SK-N-SH (cell line): Measurements from ENCODE around the gene MLLT3. TPM values are rescaled to one million over a fixed set of nuclear protein-coding genes. Genes with fewer than 3 reads are reported as not detected.

Experiments
- CTCF ChIA-PET: fragments of 300-600, 350-600 bp; formaldehyde crosslinking; extraction: SDS; loops from one replicate; lab custom pipeline; 2021; lab: Yijun Ruan, JAX
- POLR2A ChIA-PET: fragments of 350-600 bp; sonication (Branson Sonifier 250); formaldehyde crosslinking; extraction: SDS; loops from one replicate; lab custom pipeline; 2020; ENCODE audit warnings: antibody characterized with exemption, inconsistent platforms; lab: Yijun Ruan, JAX
- DNase-seq: peaks from one replicate; pipeline ENCODE4 v3.0.0; 2012
- H2AFZ ChIP-seq: fragments of 200-600 bp; sonication (generic); 2 replicates; pipeline ENCODE4 v1.8.1; 2016; ENCODE audit warnings: antibody characterized with exemption, mild to moderate bottlenecking, low read depth
- H3F3A ChIP-seq: fragments of 200-600 bp; sonication (generic); replicated peaks from 2 replicates; pipeline ENCODE3; 2016; ENCODE audit warnings: antibody characterized with exemption, mild to moderate bottlenecking; ENCODE audit not compliant: insufficient read depth
- H3K27ac ChIP-seq, 2 experiments: fragments of 200-500 bp in 1 of 2; fragments of 200-600 bp in 1 of 2; sonication (Bioruptor generic) in 1 of 2; sonication (generic), shearing (Covaris generic) in 1 of 2; 2 replicates each; pipeline versions ENCODE4 v1.5.1 to v1.6.1; 2014 to 2016; ENCODE audit warnings: low read depth in 2 of 2, inconsistent platforms in 1 of 2, low read length in 1 of 2, mild to moderate bottlenecking in 1 of 2, mixed read lengths in 1 of 2
- H3K27me3 ChIP-seq: fragments of 200-600 bp; sonication (generic), shearing (Covaris generic); 2 replicates; pipeline ENCODE4 v1.6.1; 2016; ENCODE audit warnings: mixed run types; ENCODE audit not compliant: insufficient read depth
- H3K36me3 ChIP-seq, 2 experiments: fragments of 200-500 bp in 1 of 2; fragments of 200-600 bp in 1 of 2; sonication (Bioruptor generic) in 1 of 2; sonication (generic) in 1 of 2; replicated peaks in 1 of 2; 2 replicates each; pipeline versions ENCODE3 to v1.5.1; 2014 to 2016; ENCODE audit warnings: low read length in 1 of 2, mild to moderate bottlenecking in 1 of 2; ENCODE audit not compliant: insufficient read depth in 2 of 2, control insufficient read depth in 1 of 2
- H3K4me1 ChIP-seq, 2 experiments: fragments of 200-500 bp in 1 of 2; fragments of 200-600 bp in 1 of 2; sonication (Bioruptor generic) in 1 of 2; sonication (generic), shearing (Covaris generic) in 1 of 2; 2 replicates each; pipeline versions ENCODE4 v1.5.1 to v1.6.1; 2014 to 2016; ENCODE audit warnings: low read depth in 1 of 2, low read length in 1 of 2, mixed run types in 1 of 2; ENCODE audit not compliant: insufficient read depth in 2 of 2, control insufficient read depth in 1 of 2
- H3K4me2 ChIP-seq: fragments of 200-600 bp; sonication (generic), shearing (Covaris generic); 2 replicates; pipeline ENCODE4 v1.6.1; 2017; ENCODE audit warnings: mixed run types
- H3K4me3 ChIP-seq, 2 experiments: fragments of 200-500 bp in 1 of 2; fragments of 200-600 bp in 1 of 2; sonication (Bioruptor generic) in 1 of 2; sonication (generic), shearing (Covaris generic) in 1 of 2; 2 replicates each; pipeline versions ENCODE4 v1.5.1 to v1.8.1; 2014 to 2016; ENCODE audit warnings: low read depth in 2 of 2, inconsistent platforms in 1 of 2, low read length in 1 of 2, mild to moderate bottlenecking in 1 of 2, mixed read lengths in 1 of 2, moderate library complexity in 1 of 2
- H3K79me2 ChIP-seq: fragments of 200-600 bp; sonication (generic); 2 replicates; pipeline ENCODE4 v1.8.1; 2017; ENCODE audit warnings: mild to moderate bottlenecking; ENCODE audit not compliant: insufficient read depth
- H3K9ac ChIP-seq: fragments of 200-600 bp; sonication (generic); 2 replicates; pipeline ENCODE4 v1.6.1; 2017; ENCODE audit warnings: mixed run types
- H3K9me2 ChIP-seq: fragments of 200-600 bp; sonication (generic); 2 replicates; pipeline ENCODE4 v1.6.1; 2017; ENCODE audit warnings: mixed run types
- H3K9me3 ChIP-seq: fragments of 200-600 bp; sonication (generic); 2 replicates; pipeline ENCODE4 v1.6.1; 2017; ENCODE audit warnings: mixed run types, mild to moderate bottlenecking, moderate library complexity
- H4K20me1 ChIP-seq: fragments of 200-600 bp; sonication (generic); 2 replicates; pipeline ENCODE4 v1.6.1; 2017; ENCODE audit warnings: mild to moderate bottlenecking, mixed run types; ENCODE audit not compliant: insufficient read depth
- CHD2 ChIP-seq: fragments of 150-350 bp; IDR thresholded peaks from 2 replicates; pipeline ENCODE4 v1.6.1; 2018; ENCODE audit warnings: low read length; ENCODE audit not compliant: partially characterized antibody
- EP300 ChIP-seq, 2 experiments: IDR thresholded peaks; 2 replicates each; pipeline versions ENCODE4 v1.4.0 to v1.6.1; 2012; ENCODE audit warnings: borderline replicate concordance in 1 of 2, low read depth in 1 of 2, low read length in 1 of 2
- EZH2phosphoT487 ChIP-seq: fragments of 200-600 bp; sonication (generic); IDR thresholded peaks from 2 replicates; pipeline ENCODE4 v1.6.1; 2017; ENCODE audit warnings: low read depth, mixed run types, mild to moderate bottlenecking, antibody characterized with exemption, moderate library complexity, borderline replicate concordance
- FOSL2 ChIP-seq: IDR thresholded peaks from 2 replicates; pipeline ENCODE4 v1.4.0; 2012; ENCODE audit warnings: low read depth, mild to moderate bottlenecking, moderate library complexity, borderline replicate concordance
- GABPA ChIP-seq: IDR thresholded peaks from 2 replicates; pipeline ENCODE4 v1.4.0; 2012; ENCODE audit warnings: low read depth, mild to moderate bottlenecking
- GATA2 ChIP-seq: sonication (generic); formaldehyde crosslinking; IDR thresholded peaks from 2 replicates; pipeline ENCODE4 v1.5.0; 2020; ENCODE audit warnings: mild to moderate bottlenecking, missing genetic modification reagents
- JUND ChIP-seq: IDR thresholded peaks from 2 replicates; pipeline ENCODE4 v1.4.0; 2012
- MXI1 ChIP-seq: IDR thresholded peaks from 2 replicates; pipeline ENCODE4 v1.6.1; 2012; ENCODE audit warnings: mild to moderate bottlenecking, low read depth, low read length, improper control_type of control experiment
- NFIC ChIP-seq: IDR thresholded peaks from 2 replicates; pipeline ENCODE4 v1.4.0; 2012; ENCODE audit warnings: borderline replicate concordance
- NRF1 ChIP-seq: IDR thresholded peaks from 2 replicates; pipeline ENCODE4 v1.6.1; 2012; ENCODE audit warnings: low read depth, mild to moderate bottlenecking, low read length
- RAD21 ChIP-seq: IDR thresholded peaks from 2 replicates; pipeline ENCODE4 v1.6.1; 2012; ENCODE audit warnings: mild to moderate bottlenecking, low read length
- RFX5 ChIP-seq: IDR thresholded peaks from 2 replicates; pipeline ENCODE4 v1.6.1; 2012; ENCODE audit warnings: mild to moderate bottlenecking, improper control_type of control experiment, low read length
- RXRA ChIP-seq: IDR thresholded peaks from 2 replicates; pipeline ENCODE4 v1.4.0; 2012; ENCODE audit warnings: low read depth, mild to moderate bottlenecking, borderline replicate concordance
- SIN3A ChIP-seq: IDR thresholded peaks from 2 replicates; pipeline ENCODE4 v1.6.1; 2012; ENCODE audit warnings: low read depth, mild to moderate bottlenecking, low read length, moderate library complexity, borderline replicate concordance
- SMC3 ChIP-seq: IDR thresholded peaks from 2 replicates; pipeline ENCODE4 v1.6.1; 2012; ENCODE audit warnings: low read depth, low read length, improper control_type of control experiment
- TCF12 ChIP-seq: IDR thresholded peaks from 2 replicates; pipeline ENCODE4 v1.4.0; 2012
- TEAD4 ChIP-seq: IDR thresholded peaks from 2 replicates; pipeline ENCODE4 v1.4.0; 2012; ENCODE audit warnings: mild to moderate bottlenecking, borderline replicate concordance; ENCODE audit not compliant: insufficient read depth
- WGBS: methylation state at CpG from one replicate; pipeline ENCODE4 v1.1.6; 2017; ENCODE audit warnings: low lambda C conversion rate; 5-methylcytosine and 5-hydroxymethylcytosine counted together
- polyA plus RNA-seq, 3 experiments: library from polyadenylated mRNA; depleted of rRNA; stranded (reverse); fragments of >200 nt; gene quantifications; 2 replicates each; pipeline ENCODE4 v1.2.3, GENCODE V29; 2012
- TF ChIP-seq, protein P1 (sequence below): IDR thresholded peaks from 2 replicates; pipeline ENCODE4 v1.6.1; 2012; ENCODE audit warnings: mild to moderate bottlenecking, low read depth, low read length, moderate library complexity
- TF ChIP-seq, protein P2 (sequence below): fragments of 150-350 bp; IDR thresholded peaks from 2 replicates; pipeline ENCODE4 v1.6.1; 2016; ENCODE audit warnings: mild to moderate bottlenecking, low read depth, low read length
- TF ChIP-seq, protein P3 (sequence below): fragments of 200-600 bp; sonication (generic); IDR thresholded peaks from 2 replicates; pipeline ENCODE4 v1.6.1; 2017; ENCODE audit warnings: antibody characterized with exemption, mild to moderate bottlenecking, moderate library complexity

MLLT3 gene
- polyA plus RNA-seq, 1 of the 3 experiments (the other 2 are of a cell fraction), result 3.9 TPM

DNA sequence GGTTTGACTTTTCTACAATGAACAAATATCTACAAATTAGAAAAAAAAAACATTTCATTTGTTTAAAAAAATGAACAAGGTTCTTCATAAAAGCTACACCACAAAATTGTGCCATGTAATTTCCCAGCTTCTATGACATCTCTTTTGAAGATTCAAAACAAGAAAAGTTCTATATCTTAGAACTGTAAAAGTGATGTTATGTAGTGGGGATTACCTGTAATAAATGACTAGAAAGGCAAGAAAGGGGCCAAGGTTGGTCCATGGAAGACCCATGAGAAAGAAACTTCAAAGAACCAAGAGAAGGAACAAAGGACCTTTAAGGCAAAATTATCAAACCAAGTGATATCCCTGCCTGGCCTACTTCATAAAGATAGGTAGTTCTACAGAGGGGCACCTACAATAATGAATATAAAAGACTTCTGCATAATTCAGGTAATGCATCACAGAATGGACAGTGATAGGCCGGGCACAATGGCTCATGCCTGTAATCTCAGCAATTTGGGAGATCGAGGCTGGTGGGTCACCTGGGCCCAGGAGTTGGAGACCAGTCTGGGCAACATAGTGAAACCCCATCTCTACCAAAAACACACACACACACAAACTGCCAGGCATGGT is 7.6 kb downstream of the MLLT3 start:
- ChIA-PET CTCF (interaction anchor here (1.3 kb wide), 2 partner anchors 9 to 258 kb away, joined by 3 read pairs; no protein-coding TSS in a partner anchor), POLR2A (interaction anchor here (0.8 kb wide), 1 partner anchor 10 kb away, joined by 3 read pairs; no protein-coding TSS in a partner anchor)
- Histone ChIP-seq H3K9me3 (no peaks in the 10 kb centered on the region), H3K4me1 (peaks cover 0 to 9% of the 10 kb centered on the region in 2 experiments; a peak in 2 of 4 replicates), H3K9ac (no peak overlapping the region), H3K79me2 (no peaks in the 10 kb centered on the region), H3K4me3 (no peak overlapping the region), H3K4me2 (no peak overlapping the region), H3K27me3 (no peaks in the 10 kb centered on the region), H3K36me3 (no peaks in the 10 kb centered on the region), H3K9me2 (no peaks in the 10 kb centered on the region), H4K20me1 (no peaks in the 10 kb centered on the region), H2AFZ (no peak overlapping the region), H3K27ac (no peak overlapping the region), H3F3A (peaks cover 29% of the 10 kb centered on the region)
- WGBS, result 93% methylated on average over 2 of the region's 2 CpGs
- TF ChIP-seq EP300 (IDR thresholded peaks at IDR 0.05; ENCODE audit: borderline replicate concordance in 1 of 2, low read depth in 1 of 2, low read length in 1 of 2), result no peak
- no peak for TF ChIP-seq TCF12
- no peak for TF ChIP-seq GATA2 (CRISPR knock-in tag)
- no peak for TF ChIP-seq MXI1
- no peak for TF ChIP-seq CHD2
- no peak for TF ChIP-seq SIN3A
- no peak for TF ChIP-seq RXRA
- no peak for TF ChIP-seq RFX5
- TF ChIP-seq NRF1, result no peak
- no peak for TF ChIP-seq GABPA
- DNase-seq, result no peak

DNA sequence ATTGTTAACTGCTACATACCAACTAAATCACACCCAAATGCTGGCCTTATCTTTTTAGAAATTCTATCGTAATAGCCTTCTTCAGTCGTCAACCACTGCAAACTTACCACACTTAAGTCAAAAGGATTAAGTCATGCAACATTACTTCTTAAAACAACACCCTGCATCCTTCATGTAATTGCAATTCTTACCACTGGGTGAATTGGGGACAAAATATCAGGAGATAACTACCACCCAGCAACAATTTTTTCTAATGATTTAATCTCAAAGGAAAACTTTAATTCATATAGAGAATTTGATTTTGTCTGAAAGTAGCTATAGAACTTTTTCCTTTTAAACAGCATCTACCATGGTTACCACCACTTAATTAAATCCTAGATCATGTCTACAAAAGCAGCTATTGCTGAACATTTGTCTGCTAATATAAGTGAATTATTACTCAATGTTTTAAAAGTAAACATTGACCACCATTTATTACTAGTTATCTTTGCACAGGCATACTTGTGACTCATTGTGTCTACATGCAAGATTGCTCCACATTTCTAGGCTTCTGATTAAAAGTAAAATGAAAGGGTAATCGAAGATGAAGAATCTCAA is 10.5 kb downstream of the MLLT3 start:
- Histone ChIP-seq H3K27me3 (no peaks in the 10 kb centered on the region), H3K4me1 (peaks cover 0 to 1% of the 10 kb centered on the region in 2 experiments; a peak in 2 of 4 replicates), H3K36me3 (no peaks in the 10 kb centered on the region), H3K9me3 (no peaks in the 10 kb centered on the region), H3K4me2 (peak overlapping the region; percentile 6; the same call in 1 of the 2 replicates), H3K9ac (no peak overlapping the region), H4K20me1 (no peaks in the 10 kb centered on the region), H3K4me3 (no peak overlapping the region; a peak in 1 of 4 replicates), H3F3A (peaks cover 24% of the 10 kb centered on the region), H3K9me2 (no peaks in the 10 kb centered on the region), H3K79me2 (no peaks in the 10 kb centered on the region), H3K27ac (peak overlapping the region in 1 of 2 experiments; percentile 23; a peak in 1 of 4 replicates), H2AFZ (no peak overlapping the region; the same call in 1 of the 2 replicates)
- ChIA-PET CTCF (interaction anchor here (1.0 to 1.4 kb wide), 5 partner anchors 10 to 499 kb away, joined by 3 to 5 read pairs (median 4); partner anchors contain the start of gene MLLT3), POLR2A (no interaction called here)
- 69% methylated on average over 3 of the region's 3 CpGs for WGBS
- peak; percentile 9 for DNase-seq
- TF ChIP-seq SMC3 (no peak), TEAD4 (no peak), RAD21 (no peak), GATA2 (CRISPR knock-in tag) (no peak), EZH2phosphoT487 (no peak), TCF12 (peak; percentile 4; the same call in 1 of the 2 replicates), NRF1 (no peak), NFIC (no peak), JUND (no peak), FOSL2 (peak; percentile 54; the same call in 1 of the 2 replicates)
- TF ChIP-seq, protein P1, sequence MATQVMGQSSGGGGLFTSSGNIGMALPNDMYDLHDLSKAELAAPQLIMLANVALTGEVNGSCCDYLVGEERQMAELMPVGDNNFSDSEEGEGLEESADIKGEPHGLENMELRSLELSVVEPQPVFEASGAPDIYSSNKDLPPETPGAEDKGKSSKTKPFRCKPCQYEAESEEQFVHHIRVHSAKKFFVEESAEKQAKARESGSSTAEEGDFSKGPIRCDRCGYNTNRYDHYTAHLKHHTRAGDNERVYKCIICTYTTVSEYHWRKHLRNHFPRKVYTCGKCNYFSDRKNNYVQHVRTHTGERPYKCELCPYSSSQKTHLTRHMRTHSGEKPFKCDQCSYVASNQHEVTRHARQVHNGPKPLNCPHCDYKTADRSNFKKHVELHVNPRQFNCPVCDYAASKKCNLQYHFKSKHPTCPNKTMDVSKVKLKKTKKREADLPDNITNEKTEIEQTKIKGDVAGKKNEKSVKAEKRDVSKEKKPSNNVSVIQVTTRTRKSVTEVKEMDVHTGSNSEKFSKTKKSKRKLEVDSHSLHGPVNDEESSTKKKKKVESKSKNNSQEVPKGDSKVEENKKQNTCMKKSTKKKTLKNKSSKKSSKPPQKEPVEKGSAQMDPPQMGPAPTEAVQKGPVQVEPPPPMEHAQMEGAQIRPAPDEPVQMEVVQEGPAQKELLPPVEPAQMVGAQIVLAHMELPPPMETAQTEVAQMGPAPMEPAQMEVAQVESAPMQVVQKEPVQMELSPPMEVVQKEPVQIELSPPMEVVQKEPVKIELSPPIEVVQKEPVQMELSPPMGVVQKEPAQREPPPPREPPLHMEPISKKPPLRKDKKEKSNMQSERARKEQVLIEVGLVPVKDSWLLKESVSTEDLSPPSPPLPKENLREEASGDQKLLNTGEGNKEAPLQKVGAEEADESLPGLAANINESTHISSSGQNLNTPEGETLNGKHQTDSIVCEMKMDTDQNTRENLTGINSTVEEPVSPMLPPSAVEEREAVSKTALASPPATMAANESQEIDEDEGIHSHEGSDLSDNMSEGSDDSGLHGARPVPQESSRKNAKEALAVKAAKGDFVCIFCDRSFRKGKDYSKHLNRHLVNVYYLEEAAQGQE, result no peak
- TF ChIP-seq, protein P2, sequence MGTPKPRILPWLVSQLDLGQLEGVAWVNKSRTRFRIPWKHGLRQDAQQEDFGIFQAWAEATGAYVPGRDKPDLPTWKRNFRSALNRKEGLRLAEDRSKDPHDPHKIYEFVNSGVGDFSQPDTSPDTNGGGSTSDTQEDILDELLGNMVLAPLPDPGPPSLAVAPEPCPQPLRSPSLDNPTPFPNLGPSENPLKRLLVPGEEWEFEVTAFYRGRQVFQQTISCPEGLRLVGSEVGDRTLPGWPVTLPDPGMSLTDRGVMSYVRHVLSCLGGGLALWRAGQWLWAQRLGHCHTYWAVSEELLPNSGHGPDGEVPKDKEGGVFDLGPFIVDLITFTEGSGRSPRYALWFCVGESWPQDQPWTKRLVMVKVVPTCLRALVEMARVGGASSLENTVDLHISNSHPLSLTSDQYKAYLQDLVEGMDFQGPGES, result no peak
- TF ChIP-seq, protein P3, sequence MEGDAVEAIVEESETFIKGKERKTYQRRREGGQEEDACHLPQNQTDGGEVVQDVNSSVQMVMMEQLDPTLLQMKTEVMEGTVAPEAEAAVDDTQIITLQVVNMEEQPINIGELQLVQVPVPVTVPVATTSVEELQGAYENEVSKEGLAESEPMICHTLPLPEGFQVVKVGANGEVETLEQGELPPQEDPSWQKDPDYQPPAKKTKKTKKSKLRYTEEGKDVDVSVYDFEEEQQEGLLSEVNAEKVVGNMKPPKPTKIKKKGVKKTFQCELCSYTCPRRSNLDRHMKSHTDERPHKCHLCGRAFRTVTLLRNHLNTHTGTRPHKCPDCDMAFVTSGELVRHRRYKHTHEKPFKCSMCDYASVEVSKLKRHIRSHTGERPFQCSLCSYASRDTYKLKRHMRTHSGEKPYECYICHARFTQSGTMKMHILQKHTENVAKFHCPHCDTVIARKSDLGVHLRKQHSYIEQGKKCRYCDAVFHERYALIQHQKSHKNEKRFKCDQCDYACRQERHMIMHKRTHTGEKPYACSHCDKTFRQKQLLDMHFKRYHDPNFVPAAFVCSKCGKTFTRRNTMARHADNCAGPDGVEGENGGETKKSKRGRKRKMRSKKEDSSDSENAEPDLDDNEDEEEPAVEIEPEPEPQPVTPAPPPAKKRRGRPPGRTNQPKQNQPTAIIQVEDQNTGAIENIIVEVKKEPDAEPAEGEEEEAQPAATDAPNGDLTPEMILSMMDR, result peak; percentile 59
